Measurements from ENCODE around the gene CTSH. TPM values are rescaled to one million over a fixed set of nuclear protein-coding genes. Genes with fewer than 3 reads are reported as not detected.
A peak's percentile ranks its signal among the peaks of the same experiment; 100 is the strongest.

The CTSH gene
- total RNA-seq, 4 donors from 2014 or later = 65.5 to 101 (median 76.6) TPM

DNA sequence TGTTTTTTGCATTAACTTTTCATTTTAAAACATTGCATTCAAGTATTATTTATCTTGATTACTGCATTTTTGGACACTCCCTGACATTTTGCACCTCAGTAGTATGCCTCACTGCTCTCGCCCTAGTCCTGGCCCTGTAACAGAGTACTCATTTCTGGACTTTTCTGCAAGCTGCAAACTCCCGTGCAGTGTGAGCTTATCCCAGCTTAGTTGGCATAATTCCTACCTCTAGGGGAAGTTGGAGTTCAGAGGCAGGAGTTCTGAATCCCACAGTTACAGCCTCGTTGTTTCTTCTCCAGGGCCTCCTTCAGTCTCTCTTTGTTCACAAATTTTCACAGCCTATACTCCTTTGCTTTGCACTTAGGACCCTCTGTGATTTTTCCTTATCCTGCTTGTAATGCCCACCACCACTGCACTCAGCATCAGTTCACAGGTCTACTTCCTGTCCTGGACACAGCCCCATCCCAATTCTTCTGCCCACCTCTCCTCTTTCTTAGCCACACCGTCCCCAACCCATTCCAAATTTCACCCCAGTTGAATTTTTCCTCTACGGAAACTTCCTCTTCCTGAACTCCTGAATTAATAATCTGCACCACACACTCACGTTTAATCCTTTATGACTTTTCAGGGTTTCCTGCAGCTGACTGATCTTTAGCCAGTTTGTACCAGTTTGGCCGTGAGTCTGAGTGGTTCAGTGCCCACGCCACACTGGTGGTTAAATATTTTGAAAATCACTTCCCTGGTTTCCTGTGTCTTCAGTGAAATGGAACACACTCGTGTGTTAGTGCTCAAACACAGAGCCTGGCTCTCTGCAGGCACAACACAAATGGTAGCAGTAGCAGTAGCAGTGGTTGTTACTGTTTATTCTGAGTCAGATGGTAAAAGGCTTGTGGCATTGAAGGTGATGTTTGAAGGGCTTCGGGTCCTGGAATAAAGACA lies 6.3 kb upstream of the CTSH start:
- Histone ChIP-seq H3K27me3 (no peaks in the 10 kb centered on the region), H3K27ac (peak overlapping the region in 1 of 4 donors; percentile 14), H3K9me3 (no peaks in the 10 kb centered on the region), H3K36me3 (no peaks in the 10 kb centered on the region), H3K4me3 (no peak overlapping the region), H3K4me1 (peaks cover 0 to 14% (median 0%) of the 10 kb centered on the region in 3 donors)
- WGBS, 2 donors (ENCODE audit: low coverage in 1 of 2) = 50 to 54% methylated on average over 4 to 9 of the region's 10 CpGs
- no peak for TF ChIP-seq EP300 (IDR thresholded peaks at IDR 0.05)
- no peak for TF ChIP-seq POLR2A (IDR thresholded peaks at IDR 0.05)
- TF ChIP-seq, protein P1, sequence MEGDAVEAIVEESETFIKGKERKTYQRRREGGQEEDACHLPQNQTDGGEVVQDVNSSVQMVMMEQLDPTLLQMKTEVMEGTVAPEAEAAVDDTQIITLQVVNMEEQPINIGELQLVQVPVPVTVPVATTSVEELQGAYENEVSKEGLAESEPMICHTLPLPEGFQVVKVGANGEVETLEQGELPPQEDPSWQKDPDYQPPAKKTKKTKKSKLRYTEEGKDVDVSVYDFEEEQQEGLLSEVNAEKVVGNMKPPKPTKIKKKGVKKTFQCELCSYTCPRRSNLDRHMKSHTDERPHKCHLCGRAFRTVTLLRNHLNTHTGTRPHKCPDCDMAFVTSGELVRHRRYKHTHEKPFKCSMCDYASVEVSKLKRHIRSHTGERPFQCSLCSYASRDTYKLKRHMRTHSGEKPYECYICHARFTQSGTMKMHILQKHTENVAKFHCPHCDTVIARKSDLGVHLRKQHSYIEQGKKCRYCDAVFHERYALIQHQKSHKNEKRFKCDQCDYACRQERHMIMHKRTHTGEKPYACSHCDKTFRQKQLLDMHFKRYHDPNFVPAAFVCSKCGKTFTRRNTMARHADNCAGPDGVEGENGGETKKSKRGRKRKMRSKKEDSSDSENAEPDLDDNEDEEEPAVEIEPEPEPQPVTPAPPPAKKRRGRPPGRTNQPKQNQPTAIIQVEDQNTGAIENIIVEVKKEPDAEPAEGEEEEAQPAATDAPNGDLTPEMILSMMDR (IDR thresholded peaks at IDR 0.05) = peak in 3 of 4 experiments; percentile 21 to 48 (median 31)
- TF ChIP-seq POLR2AphosphoS5 (IDR thresholded peaks at IDR 0.05) = no peak
- no peak for ATAC-seq

DNA sequence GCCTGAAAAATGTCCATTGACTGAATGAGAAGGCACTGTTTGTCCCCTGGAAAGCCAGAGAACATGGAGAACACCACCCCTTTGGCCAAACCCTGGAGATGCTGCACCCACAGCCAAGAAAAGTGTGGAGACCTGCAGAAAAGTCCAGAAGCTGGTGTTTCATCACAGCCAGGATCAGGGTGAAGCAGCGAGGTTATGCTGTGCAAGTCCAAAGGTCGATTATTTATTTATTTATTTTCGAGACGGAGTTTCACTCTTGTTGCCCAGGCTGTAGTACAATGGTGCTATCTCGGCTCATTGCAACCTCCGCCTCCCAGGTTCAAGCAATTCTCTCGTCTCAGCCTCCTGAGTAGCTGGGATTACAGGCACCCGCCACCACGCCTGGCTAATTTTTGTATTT lies 5.5 kb upstream of the CTSH start:
- TF ChIP-seq EP300 (IDR thresholded peaks at IDR 0.05) (no peak), POLR2AphosphoS5 (IDR thresholded peaks at IDR 0.05) (no peak), POLR2A (IDR thresholded peaks at IDR 0.05) (no peak)
- TF ChIP-seq, protein P1 (IDR thresholded peaks at IDR 0.05) = no peak
- Histone ChIP-seq H3K4me3 (no peak overlapping the region), H3K27ac (no peak overlapping the region), H3K27me3 (no peaks in the 10 kb centered on the region), H3K9me3 (no peaks in the 10 kb centered on the region), H3K4me1 (peaks cover 0 to 16% (median 0%) of the 10 kb centered on the region in 3 donors), H3K36me3 (no peaks in the 10 kb centered on the region)
- 85 to 90% methylated on average over 9 of the region's 9 CpGs for WGBS, 2 donors (ENCODE audit: low coverage in 1 of 2)
- no peak for ATAC-seq

DNA sequence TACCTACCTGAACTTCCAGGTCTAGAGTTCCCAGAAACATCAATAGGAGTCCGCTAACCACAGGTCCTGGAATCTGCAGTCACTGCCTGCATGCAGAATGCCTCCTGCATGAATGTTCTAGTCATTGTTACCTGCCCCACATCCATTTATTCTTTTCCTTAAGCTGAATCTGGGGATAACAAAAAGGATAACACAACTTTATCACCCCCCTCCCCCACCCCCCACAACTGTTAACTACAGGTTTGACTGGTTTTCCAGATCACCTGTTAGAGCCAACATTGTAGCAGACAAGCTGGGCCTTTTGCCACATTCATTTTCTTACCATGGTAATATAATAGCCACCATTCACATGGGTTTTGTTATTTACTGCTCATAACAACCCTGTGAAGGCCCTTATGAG lies 4.6 kb upstream of the CTSH start:
- Histone ChIP-seq H3K9me3 (no peaks in the 10 kb centered on the region), H3K4me1 (peaks cover 0 to 25% (median 0%) of the 10 kb centered on the region in 3 donors), H3K36me3 (no peaks in the 10 kb centered on the region), H3K27ac (no peak overlapping the region), H3K27me3 (no peaks in the 10 kb centered on the region), H3K4me3 (no peak overlapping the region)
- no peak for ATAC-seq
- TF ChIP-seq, protein P1 (IDR thresholded peaks at IDR 0.05) = no peak
- TF ChIP-seq POLR2AphosphoS5 (IDR thresholded peaks at IDR 0.05) (no peak), POLR2A (IDR thresholded peaks at IDR 0.05) (no peak), EP300 (IDR thresholded peaks at IDR 0.05) (no peak)
- 0% methylated on average over 1 of the region's 1 CpG for WGBS, 2 donors (ENCODE audit: low coverage in 1 of 2)

DNA sequence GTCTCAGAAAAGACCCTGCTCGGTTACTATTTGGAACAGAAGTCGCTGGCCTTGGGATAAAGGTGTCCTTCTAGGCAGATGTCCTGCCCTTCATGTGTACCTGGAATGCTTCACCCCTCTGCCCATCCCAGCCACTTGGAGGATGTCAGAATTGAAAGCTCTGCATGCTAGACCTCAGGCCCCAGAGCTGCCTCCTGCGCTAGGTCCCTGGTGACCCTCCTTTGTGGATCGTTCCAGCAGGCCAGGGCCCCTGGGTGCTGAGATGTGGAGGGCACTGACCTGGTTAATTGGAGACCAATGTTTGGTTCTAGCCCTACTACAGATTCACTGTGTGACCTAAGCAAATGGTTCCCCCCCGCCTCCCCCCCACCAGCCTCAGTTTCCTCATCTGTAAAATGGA lies 2.7 kb upstream of the CTSH start:
- Histone ChIP-seq H3K4me1 (peaks cover 0 to 44% (median 0%) of the 10 kb centered on the region in 3 donors), H3K9me3 (no peaks in the 10 kb centered on the region), H3K27ac (no peak overlapping the region), H3K27me3 (no peaks in the 10 kb centered on the region), H3K36me3 (no peaks in the 10 kb centered on the region), H3K4me3 (no peak overlapping the region)
- TF ChIP-seq POLR2A (IDR thresholded peaks at IDR 0.05) (no peak), POLR2AphosphoS5 (IDR thresholded peaks at IDR 0.05) (no peak), EP300 (IDR thresholded peaks at IDR 0.05) (no peak)
- TF ChIP-seq, protein P1 (IDR thresholded peaks at IDR 0.05) = no peak
- ATAC-seq = no peak
- WGBS, 2 donors (ENCODE audit: low coverage in 1 of 2) = 100% methylated on average over 2 of the region's 5 CpGs; no CpG with 5 or more reads in 1 of the 2 donors

Measured in gastroesophageal sphincter (tissue), 4 donors.